Uterus (tissue), 2 donors: ENCODE results near the gene ELOB.

Source experiments
- POLR2A ChIP-seq, 2 donors: fragments of 450-650 bp; IDR thresholded peaks; one replicate each; pipeline ENCODE4 v1.6.1; 2016; ENCODE audit warnings: antibody characterized with exemption in 2 of 2, mild to moderate bottlenecking in 1 of 2, moderate library complexity in 1 of 2
- TF ChIP-seq, protein P1 (sequence below), 4 experiments: fragments of 200-600 bp in 2 of 4; fragments of 450-650 bp in 2 of 4; sonication (generic) in 2 of 4; IDR thresholded peaks; one replicate each; pipeline ENCODE4 v1.5.1; 2016 to 2019; ENCODE audit warnings: antibody characterized with exemption in 4 of 4, mild to moderate bottlenecking in 2 of 4, moderate library complexity in 1 of 4

DNA sequence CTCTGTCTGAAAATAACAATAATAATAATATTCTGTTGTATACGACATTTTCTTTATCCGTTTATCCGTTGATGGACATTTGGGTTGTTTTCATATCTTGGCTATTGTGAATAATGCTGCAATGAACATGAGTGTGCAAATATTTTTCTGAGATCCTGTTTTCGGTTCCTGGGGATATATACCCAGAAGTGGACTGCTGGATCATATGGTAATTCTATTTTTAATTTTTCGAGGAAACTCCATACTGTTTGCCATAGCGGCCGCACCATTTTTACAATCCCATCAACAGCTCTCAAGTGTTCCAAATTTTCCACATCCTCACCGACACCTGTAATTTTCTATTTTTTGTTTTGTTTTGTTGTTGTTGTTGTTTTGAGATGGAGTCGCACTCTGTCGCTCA is 15.9 kb upstream of the ELOB start:
- TF ChIP-seq POLR2A (IDR thresholded peaks at IDR 0.05), result no peak
- TF ChIP-seq, protein P1, sequence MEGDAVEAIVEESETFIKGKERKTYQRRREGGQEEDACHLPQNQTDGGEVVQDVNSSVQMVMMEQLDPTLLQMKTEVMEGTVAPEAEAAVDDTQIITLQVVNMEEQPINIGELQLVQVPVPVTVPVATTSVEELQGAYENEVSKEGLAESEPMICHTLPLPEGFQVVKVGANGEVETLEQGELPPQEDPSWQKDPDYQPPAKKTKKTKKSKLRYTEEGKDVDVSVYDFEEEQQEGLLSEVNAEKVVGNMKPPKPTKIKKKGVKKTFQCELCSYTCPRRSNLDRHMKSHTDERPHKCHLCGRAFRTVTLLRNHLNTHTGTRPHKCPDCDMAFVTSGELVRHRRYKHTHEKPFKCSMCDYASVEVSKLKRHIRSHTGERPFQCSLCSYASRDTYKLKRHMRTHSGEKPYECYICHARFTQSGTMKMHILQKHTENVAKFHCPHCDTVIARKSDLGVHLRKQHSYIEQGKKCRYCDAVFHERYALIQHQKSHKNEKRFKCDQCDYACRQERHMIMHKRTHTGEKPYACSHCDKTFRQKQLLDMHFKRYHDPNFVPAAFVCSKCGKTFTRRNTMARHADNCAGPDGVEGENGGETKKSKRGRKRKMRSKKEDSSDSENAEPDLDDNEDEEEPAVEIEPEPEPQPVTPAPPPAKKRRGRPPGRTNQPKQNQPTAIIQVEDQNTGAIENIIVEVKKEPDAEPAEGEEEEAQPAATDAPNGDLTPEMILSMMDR (IDR thresholded peaks at IDR 0.05), result no peak
